Tibial nerve (tissue), 4 donors: ENCODE results near the gene OR6S1. TPM values are rescaled to one million over a fixed set of nuclear protein-coding genes. Genes with fewer than 3 reads are reported as not detected.
"Not testable (repeated sequence)": the region's sequence is repeated elsewhere in the genome, so short reads cannot be mapped to it uniquely, and the experiment has no call there.

ENCODE experiments used
- DNase-seq, 2 donors: peaks; one replicate each; pipeline ENCODE4 v3.0.0-alpha.2; 2019; ENCODE audit warnings: low spot score in 2 of 2
- H3K27ac ChIP-seq, 4 donors: fragments of 200-600 bp; sonication (generic) in 3 of 4; one replicate each; pipeline ENCODE4 v1.5.1; 2017 to 2019; ENCODE audit warnings: mild to moderate bottlenecking in 1 of 4
- H3K27me3 ChIP-seq, 2 donors: fragments of 200-600 bp; sonication (generic) in 1 of 2; one replicate each; pipeline versions ENCODE4 v1.5.1 to v1.6.0; 2017 to 2019
- H3K36me3 ChIP-seq, 3 donors: fragments of 200-600 bp; sonication (generic); one replicate each; pipeline ENCODE4 v1.5.1; 2018 to 2019
- H3K4me1 ChIP-seq, 4 donors: fragments of 200-600 bp; sonication (generic) in 3 of 4; one replicate each; pipeline ENCODE4 v1.5.1; 2017 to 2019
- H3K4me3 ChIP-seq, 4 donors: fragments of 200-600 bp; sonication (generic) in 3 of 4; one replicate each; pipeline ENCODE4 v1.5.1; 2017 to 2019; ENCODE audit warnings: mild to moderate bottlenecking in 1 of 4, moderate library complexity in 1 of 4
- H3K9me3 ChIP-seq, 4 donors: fragments of 200-600 bp; sonication (generic) in 3 of 4; one replicate each; pipeline ENCODE4 v1.5.1; 2017 to 2019
- EP300 ChIP-seq, 2 donors: sonication (generic); formaldehyde crosslinking; IDR thresholded peaks; one replicate each; pipeline ENCODE4 v1.6.1; 2017; ENCODE audit warnings: antibody characterized with exemption in 2 of 2, mild to moderate bottlenecking in 1 of 2
- POLR2A ChIP-seq, 2 donors: fragments of 450-650 bp; IDR thresholded peaks; one replicate each; pipeline ENCODE4 v1.6.1; 2017; ENCODE audit warnings: antibody characterized with exemption in 2 of 2, mild to moderate bottlenecking in 2 of 2, moderate library complexity in 2 of 2
- WGBS, 2 donors: methylation state at CpG; one replicate each; pipeline ENCODE4 v1.1.5; 2018; 5-methylcytosine and 5-hydroxymethylcytosine counted together
- total RNA-seq, 4 donors: library from RNA; depleted of rRNA; stranded (reverse); fragments of >200 nt; gene quantifications; one replicate each; pipeline ENCODE4 v1.1.0, GENCODE V29; 2016
- TF ChIP-seq, protein P1 (sequence below), 5 experiments: fragments of 200-600 bp in 3 of 5; fragments of 450-650 bp in 2 of 5; sonication (generic) in 3 of 5; IDR thresholded peaks; one replicate each; pipeline ENCODE4 v1.5.1; 2016 to 2019; ENCODE audit warnings: antibody characterized with exemption in 5 of 5, mild to moderate bottlenecking in 3 of 5, moderate library complexity in 2 of 5

The OR6S1 gene
- total RNA-seq, 4 donors from 2014 or later, result not detected

DNA sequence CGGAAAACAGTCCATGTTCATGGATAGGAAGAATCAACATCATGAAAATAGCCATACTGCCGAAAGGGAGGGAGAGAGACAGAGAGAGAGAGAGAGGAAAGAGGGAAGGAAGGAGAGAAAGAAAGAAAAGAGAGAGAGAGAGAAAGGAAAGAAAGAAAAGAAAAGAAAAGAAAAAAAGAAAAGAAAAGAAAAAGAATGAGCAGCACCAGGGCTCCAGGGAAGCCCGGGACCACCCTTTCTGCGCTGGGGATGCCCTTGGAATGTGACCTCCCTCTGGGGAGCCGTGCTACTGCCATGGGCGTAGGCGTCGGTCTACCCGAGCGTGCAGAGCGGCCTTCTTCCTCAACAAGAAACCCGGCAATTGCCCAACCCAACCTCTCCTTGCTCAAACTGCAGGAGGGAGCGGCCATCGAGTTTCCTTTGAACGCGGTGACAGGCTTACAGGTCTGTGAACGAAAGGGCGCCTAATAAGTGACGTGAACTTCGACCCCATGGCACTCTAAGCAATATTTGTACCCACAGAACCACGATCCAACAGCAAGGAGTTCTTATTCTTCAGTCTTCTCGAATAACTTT, 16.9 kb downstream of the OR6S1 start:
- WGBS, 2 donors, result 5 to 16% methylated on average over 22 of the region's 22 CpGs
- Histone ChIP-seq H3K4me1 (peaks cover 0 to 66% (median 10%) of the 10 kb centered on the region in 4 donors), H3K36me3 (no peaks in the 10 kb centered on the region), H3K9me3 (no peaks in the 10 kb centered on the region), H3K4me3 (peak overlapping the region; percentile 8 to 44 (median 32)), H3K27me3 (no peaks in the 10 kb centered on the region), H3K27ac (peak overlapping the region in 3 of 4 donors; percentile 31 to 48 (median 46))
- no peak for TF ChIP-seq POLR2A (IDR thresholded peaks at IDR 0.05)
- TF ChIP-seq, protein P1, sequence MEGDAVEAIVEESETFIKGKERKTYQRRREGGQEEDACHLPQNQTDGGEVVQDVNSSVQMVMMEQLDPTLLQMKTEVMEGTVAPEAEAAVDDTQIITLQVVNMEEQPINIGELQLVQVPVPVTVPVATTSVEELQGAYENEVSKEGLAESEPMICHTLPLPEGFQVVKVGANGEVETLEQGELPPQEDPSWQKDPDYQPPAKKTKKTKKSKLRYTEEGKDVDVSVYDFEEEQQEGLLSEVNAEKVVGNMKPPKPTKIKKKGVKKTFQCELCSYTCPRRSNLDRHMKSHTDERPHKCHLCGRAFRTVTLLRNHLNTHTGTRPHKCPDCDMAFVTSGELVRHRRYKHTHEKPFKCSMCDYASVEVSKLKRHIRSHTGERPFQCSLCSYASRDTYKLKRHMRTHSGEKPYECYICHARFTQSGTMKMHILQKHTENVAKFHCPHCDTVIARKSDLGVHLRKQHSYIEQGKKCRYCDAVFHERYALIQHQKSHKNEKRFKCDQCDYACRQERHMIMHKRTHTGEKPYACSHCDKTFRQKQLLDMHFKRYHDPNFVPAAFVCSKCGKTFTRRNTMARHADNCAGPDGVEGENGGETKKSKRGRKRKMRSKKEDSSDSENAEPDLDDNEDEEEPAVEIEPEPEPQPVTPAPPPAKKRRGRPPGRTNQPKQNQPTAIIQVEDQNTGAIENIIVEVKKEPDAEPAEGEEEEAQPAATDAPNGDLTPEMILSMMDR (IDR thresholded peaks at IDR 0.05), result no peak
- no peak for TF ChIP-seq EP300 (IDR thresholded peaks at IDR 0.05)
- DNase-seq, result peak in 1 of 2 donors; percentile 45

DNA sequence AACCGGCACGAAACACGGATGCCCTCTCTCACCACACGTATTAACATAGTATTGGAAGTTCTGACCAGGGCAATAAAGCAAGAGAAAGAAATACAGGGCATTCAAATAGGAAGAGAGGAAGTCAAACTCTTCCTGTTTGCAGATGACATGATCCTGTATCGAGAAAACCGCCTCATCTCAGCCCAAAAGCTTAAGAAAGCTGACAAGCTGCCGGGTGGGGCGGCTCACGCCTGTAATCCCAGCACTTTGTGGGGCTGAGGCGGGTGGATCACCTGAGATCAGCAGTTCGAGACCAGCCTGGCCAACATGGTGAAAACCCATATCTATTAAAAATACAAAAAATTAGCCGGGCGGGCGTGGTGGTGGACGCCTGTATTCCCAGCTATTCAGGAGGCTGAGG, 17.7 kb downstream of the OR6S1 start:
- Histone ChIP-seq H3K36me3 (no peaks in the 10 kb centered on the region), H3K27ac (no peak overlapping the region), H3K27me3 (no peaks in the 10 kb centered on the region), H3K4me1 (peaks cover 0 to 62% (median 10%) of the 10 kb centered on the region in 4 donors), H3K9me3 (no peaks in the 10 kb centered on the region), H3K4me3 (no peak overlapping the region)
- TF ChIP-seq POLR2A (IDR thresholded peaks at IDR 0.05) (no peak), EP300 (IDR thresholded peaks at IDR 0.05) (no peak)
- TF ChIP-seq, protein P1 (IDR thresholded peaks at IDR 0.05), result no peak
- no peak for DNase-seq
- WGBS, 2 donors, result 56% methylated on average over 15 of the region's 15 CpGs

DNA sequence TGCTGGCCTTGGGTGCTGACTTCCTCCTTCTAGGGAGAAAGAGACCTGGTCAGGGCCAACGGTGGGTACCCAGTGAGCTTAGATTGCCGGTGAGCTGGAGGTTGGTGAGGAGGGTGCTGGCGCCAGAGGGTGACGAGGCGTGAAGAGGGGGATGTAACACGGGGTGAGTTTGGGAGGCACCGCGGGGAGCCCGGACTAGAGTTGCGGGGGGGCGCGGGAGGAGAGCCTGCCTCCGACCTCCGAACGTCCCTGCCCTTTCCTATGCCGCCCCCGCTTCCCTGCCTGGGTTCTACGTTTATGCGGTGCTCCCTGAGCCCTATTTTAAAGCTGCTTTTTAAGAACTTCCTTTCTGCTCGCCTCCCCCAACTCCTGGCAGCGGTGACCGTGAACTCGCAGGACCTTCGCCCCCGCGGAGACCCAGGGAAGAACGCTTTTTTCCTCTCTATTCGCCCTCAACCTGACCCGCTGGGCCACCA, 18.6 kb downstream of the OR6S1 start:
- WGBS, 2 donors, result 11 to 19% methylated on average over 29 of the region's 29 CpGs
- H3K36me3 ChIP-seq, result no peaks in the 10 kb centered on the region
- peak overlapping the region in 1 of 4 donors; percentile 19 for H3K27ac ChIP-seq
- TF ChIP-seq EP300 (IDR thresholded peaks at IDR 0.05) (no peak), POLR2A (IDR thresholded peaks at IDR 0.05) (no peak)
- TF ChIP-seq, protein P1 (IDR thresholded peaks at IDR 0.05), result no peak
- H3K4me3 ChIP-seq, result peak overlapping the region in 1 of 4 donors; percentile 11
- H3K9me3 ChIP-seq, result no peaks in the 10 kb centered on the region
- peaks cover 0 to 53% (median 10%) of the 10 kb centered on the region in 4 donors for H3K4me1 ChIP-seq
- DNase-seq, result no peak
- no peaks in the 10 kb centered on the region for H3K27me3 ChIP-seq

GRCh38 chr14:20620798-20621478, 20.6 kb downstream of the OR6S1 start:
- Histone ChIP-seq H3K36me3 (no peaks in the 10 kb centered on the region), H3K27me3 (no peaks in the 10 kb centered on the region), H3K4me1 (peaks cover 0 to 35% (median 8%) of the 10 kb centered on the region in 4 donors), H3K4me3 (no peak overlapping the region), H3K9me3 (no peaks in the 10 kb centered on the region), H3K27ac (no peak overlapping the region)
- TF ChIP-seq, protein P1 (IDR thresholded peaks at IDR 0.05), result no peak
- TF ChIP-seq POLR2A (IDR thresholded peaks at IDR 0.05) (no peak), EP300 (IDR thresholded peaks at IDR 0.05) (no peak)
- DNase-seq, result no peak
- 72 to 74% methylated on average over 2 of the region's 2 CpGs for WGBS, 2 donors

DNA sequence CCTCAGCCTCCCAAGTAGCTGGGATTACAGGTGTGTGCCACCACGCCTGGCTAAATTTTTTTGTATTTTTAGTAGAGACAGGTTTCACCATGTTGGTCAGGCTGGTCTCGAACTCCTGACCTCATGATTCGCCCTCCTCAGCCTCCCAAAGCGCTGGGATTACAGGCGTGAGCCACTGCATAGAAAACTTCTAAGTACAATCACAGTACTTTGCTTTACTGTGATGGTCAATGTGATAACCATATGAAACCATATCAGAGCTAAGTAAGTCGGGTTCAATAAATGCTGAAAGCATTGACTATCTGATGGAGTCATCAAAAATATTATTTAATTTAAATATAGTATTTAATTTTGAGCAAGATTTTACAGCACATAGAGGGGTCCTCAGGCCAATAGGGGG, 21.8 kb downstream of the OR6S1 start:
- not testable (repeated sequence) for H3K9me3 ChIP-seq, H3K36me3 ChIP-seq, DNase-seq, H3K27ac ChIP-seq, H3K4me3 ChIP-seq, H3K27me3 ChIP-seq
- H3K4me1 ChIP-seq, result peaks cover 0 to 29% (median 9%) of the 10 kb centered on the region in 4 donors
- 85 to 94% methylated on average over 6 of the region's 6 CpGs for WGBS, 2 donors
